ENCODE data around the gene EXOC6. TPM values are rescaled to one million over a fixed set of nuclear protein-coding genes. Genes with fewer than 3 reads are reported as not detected.

EXOC6 gene
- total RNA-seq, 1 donor from 2014 or later = 17.2 TPM

DNA sequence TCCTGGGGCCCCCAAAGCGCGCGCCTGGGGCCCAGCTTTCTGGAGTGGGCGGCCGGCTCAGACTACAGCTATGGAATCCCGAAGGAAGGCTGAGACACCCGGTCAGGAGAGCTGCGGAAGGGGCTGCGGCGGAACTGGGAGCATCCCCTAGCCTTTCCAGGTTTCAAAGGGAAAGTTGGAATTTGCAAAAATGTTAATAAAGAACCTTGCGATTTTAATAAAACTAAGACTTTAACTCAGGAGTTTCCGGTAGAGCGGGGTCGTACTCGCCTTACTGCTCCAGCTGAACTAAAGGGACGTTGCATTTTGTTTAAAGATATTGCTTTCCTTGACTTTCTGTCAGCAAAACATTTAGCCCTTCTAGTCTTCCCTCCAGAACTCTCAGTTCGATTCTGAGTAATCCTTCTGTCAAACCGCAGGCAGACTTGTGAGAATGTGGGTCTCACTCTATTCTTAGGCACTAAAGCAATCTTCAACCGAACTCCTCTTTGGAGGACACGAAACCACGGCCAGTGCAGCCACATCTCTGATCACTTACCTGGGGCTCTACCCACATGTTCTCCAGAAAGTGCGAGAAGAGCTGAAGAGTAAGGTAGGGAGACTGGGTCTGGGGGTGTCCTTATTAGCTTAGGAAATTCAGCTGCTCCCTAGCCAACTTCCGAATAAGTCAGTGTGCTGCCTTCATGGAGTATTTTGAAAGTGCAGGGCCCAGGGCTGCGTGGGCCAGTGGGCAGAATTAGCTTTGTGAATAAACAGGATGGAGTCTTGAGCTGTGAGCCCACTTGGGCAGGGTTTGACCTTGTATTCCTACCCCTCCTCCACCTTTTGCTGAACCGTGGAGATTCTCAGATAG is 227.3 kb downstream of the EXOC6 start:
- Histone ChIP-seq H3K9me3 (replicated peaks) (no peaks in the 10 kb centered on the region), H3K27me3 (ENCODE audit: low read depth) (peaks cover 98% of the 10 kb centered on the region), H3K36me3 (no peaks in the 10 kb centered on the region), H3K4me3 (peak overlapping the region; percentile 62), H3K4me1 (peaks cover 40% of the 10 kb centered on the region), H3K27ac (replicated peaks) (no peak overlapping the region)
- intact Hi-C loops (cut with micrococcal nuclease) = no loop called here
- TF ChIP-seq, protein P1, sequence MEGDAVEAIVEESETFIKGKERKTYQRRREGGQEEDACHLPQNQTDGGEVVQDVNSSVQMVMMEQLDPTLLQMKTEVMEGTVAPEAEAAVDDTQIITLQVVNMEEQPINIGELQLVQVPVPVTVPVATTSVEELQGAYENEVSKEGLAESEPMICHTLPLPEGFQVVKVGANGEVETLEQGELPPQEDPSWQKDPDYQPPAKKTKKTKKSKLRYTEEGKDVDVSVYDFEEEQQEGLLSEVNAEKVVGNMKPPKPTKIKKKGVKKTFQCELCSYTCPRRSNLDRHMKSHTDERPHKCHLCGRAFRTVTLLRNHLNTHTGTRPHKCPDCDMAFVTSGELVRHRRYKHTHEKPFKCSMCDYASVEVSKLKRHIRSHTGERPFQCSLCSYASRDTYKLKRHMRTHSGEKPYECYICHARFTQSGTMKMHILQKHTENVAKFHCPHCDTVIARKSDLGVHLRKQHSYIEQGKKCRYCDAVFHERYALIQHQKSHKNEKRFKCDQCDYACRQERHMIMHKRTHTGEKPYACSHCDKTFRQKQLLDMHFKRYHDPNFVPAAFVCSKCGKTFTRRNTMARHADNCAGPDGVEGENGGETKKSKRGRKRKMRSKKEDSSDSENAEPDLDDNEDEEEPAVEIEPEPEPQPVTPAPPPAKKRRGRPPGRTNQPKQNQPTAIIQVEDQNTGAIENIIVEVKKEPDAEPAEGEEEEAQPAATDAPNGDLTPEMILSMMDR (IDR thresholded peaks at IDR 0.05; ENCODE audit: borderline replicate concordance) = no peak
- no peak for DNase-seq

DNA sequence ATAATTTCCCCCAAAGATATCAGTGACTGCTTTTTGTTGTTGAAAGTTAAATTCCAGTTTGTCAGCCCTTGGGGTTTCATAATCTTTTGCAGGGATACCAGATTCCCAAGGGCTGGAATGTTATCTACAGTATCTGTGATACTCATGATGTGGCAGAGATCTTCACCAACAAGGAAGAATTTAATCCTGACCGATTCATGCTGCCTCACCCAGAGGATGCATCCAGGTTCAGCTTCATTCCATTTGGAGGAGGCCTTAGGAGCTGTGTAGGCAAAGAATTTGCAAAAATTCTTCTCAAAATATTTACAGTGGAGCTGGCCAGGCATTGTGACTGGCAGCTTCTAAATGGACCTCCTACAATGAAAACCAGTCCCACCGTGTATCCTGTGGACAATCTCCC is 228.6 kb downstream of the EXOC6 start:
- no peaks in the 10 kb centered on the region for H3K36me3 ChIP-seq
- H3K4me1 ChIP-seq = peaks cover 37% of the 10 kb centered on the region
- peaks cover 100% of the 10 kb centered on the region for H3K27me3 ChIP-seq (ENCODE audit: low read depth)
- TF ChIP-seq, protein P1 (IDR thresholded peaks at IDR 0.05; ENCODE audit: borderline replicate concordance) = no peak
- intact Hi-C loops (cut with micrococcal nuclease) = no loop called here
- no peak for DNase-seq
- no peak overlapping the region for H3K27ac ChIP-seq (replicated peaks)
- no peaks in the 10 kb centered on the region for H3K9me3 ChIP-seq (replicated peaks)
- H3K4me3 ChIP-seq = no peak overlapping the region

DNA sequence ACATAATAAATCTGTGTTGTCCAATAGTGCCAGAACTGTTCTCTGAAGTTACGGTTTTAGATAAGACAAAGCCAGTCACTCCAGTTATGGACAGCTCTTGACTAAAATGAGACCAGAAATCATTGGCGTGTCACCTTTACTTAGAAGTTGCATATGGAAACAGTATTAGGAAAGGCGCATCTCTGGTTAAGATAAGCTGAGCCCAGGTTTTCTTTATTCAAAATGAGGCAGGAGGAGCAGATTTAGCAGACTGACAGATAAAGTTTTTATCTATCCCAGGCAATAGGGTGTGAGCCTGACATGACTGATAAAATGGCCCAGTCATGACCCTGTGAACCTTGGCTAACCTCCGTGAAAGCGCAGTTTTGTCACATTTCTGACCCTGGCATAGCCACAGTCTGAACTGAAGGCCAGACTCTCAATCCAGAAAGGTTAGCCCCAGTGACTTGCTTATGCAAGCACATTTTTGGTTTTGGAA is 229.6 kb downstream of the EXOC6 start:
- peaks cover 93% of the 10 kb centered on the region for H3K27me3 ChIP-seq (ENCODE audit: low read depth)
- TF ChIP-seq, protein P1 (IDR thresholded peaks at IDR 0.05; ENCODE audit: borderline replicate concordance) = no peak
- H3K9me3 ChIP-seq (replicated peaks) = no peaks in the 10 kb centered on the region
- intact Hi-C loops (cut with micrococcal nuclease) = no loop called here
- no peak overlapping the region for H3K27ac ChIP-seq (replicated peaks)
- H3K4me3 ChIP-seq = no peak overlapping the region
- no peak for DNase-seq
- H3K4me1 ChIP-seq = peaks cover 27% of the 10 kb centered on the region
- no peaks in the 10 kb centered on the region for H3K36me3 ChIP-seq

DNA sequence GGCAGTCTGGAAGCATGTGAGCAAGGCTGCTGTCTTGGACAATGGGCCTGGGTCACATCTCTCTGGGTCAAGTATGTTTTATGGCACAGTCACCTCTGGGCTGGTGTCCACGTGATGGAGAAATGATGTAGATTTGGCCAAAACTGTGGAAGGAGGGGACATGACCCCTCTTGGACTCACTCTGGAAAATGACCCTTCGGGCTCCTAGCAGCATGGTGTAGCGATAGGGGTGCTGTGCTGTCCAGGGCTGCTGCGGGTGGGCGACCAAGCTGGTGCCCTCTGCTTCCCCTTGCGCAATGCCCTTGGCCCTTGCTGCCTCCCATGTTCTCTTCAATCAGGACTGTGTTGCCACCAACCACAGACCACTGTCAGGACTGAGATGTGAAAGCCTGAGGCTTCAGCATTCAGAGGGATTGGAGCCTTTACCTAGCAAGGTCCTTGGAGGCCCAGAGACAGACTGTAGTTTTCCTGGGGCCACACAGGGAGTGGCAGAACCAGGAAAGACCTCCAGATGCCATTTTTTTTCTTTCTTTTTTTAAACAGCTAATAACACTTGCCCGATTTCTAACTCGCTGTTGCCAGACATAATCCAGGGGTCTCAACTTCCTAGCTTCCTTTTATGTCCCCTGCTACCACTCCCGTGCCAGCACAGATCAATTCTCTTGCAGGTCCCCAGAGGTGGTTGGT is 231.5 kb downstream of the EXOC6 start:
- peaks cover 74% of the 10 kb centered on the region for H3K27me3 ChIP-seq (ENCODE audit: low read depth)
- H3K4me1 ChIP-seq = peaks cover 7% of the 10 kb centered on the region
- TF ChIP-seq, protein P1 (IDR thresholded peaks at IDR 0.05; ENCODE audit: borderline replicate concordance) = no peak
- no peak for DNase-seq
- intact Hi-C loops (cut with micrococcal nuclease) = no loop called here
- no peaks in the 10 kb centered on the region for H3K36me3 ChIP-seq
- no peak overlapping the region for H3K4me3 ChIP-seq
- no peaks in the 10 kb centered on the region for H3K9me3 ChIP-seq (replicated peaks)
- no peak overlapping the region for H3K27ac ChIP-seq (replicated peaks)

DNA sequence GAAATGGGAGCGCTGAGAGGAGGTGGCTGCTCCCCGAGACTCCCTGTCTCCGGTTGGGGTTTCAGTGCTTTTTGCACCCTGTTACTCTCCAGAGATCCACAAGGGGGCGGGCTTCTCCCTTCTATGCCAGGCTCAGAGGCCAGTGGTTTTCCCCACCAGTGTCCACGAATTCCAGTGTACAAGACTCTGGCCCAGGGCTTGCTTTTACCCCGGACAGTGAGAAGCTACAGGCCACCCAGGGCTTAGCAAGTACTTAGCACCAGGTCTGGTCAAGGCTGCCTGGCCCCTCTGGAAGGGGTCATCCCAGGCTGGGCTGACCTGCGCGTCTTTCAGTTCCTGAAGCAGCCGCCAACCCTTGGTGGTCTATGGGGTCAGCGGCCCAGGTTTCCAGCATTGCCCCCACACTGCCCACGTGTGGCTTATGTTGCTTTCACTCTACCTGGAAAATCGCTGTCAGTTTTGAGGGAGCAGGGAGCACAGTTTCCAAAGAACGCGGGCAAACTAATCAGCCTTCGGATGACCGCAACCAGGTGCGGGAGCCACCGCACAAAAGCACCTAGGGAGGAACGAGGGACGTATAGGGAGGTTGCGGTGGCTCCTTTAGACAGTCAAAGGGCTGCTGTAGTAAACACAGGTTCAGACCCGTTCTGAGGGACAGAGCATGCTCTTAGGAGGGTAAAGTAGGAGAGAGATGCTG is 232.2 kb downstream of the EXOC6 start:
- Histone ChIP-seq H3K36me3 (no peaks in the 10 kb centered on the region), H3K4me1 (peaks cover under 1% of the 10 kb centered on the region), H3K27me3 (ENCODE audit: low read depth) (peaks cover 67% of the 10 kb centered on the region), H3K4me3 (no peak overlapping the region), H3K9me3 (replicated peaks) (no peaks in the 10 kb centered on the region), H3K27ac (replicated peaks) (no peak overlapping the region)
- TF ChIP-seq, protein P1 (IDR thresholded peaks at IDR 0.05; ENCODE audit: borderline replicate concordance) = peak; percentile 87
- DNase-seq = peak; percentile 36
- intact Hi-C loops (cut with micrococcal nuclease) = no loop called here

Measured in left ventricle myocardium inferior (tissue), 1 donor.